M059J (cell line): ENCODE measurements around the gene NDUFB10. TPM values are rescaled to one million over a fixed set of nuclear protein-coding genes. Genes with fewer than 3 reads are reported as not detected.

Experiments
- DNase-seq: peaks from one replicate; pipeline ENCODE4 v3.0.0-alpha.2; 2012; ENCODE audit warnings: low read depth
- total RNA-seq: library from RNA; depleted of rRNA; stranded (reverse); fragments of >200 nt; shearing (Covaris generic); gene quantifications from 2 replicates; pipeline ENCODE4 v1.2.3, GENCODE V29; 2014; rRNA removed

The NDUFB10 gene
- total RNA-seq, 1 experiment from 2014 or later: 287 TPM

DNA sequence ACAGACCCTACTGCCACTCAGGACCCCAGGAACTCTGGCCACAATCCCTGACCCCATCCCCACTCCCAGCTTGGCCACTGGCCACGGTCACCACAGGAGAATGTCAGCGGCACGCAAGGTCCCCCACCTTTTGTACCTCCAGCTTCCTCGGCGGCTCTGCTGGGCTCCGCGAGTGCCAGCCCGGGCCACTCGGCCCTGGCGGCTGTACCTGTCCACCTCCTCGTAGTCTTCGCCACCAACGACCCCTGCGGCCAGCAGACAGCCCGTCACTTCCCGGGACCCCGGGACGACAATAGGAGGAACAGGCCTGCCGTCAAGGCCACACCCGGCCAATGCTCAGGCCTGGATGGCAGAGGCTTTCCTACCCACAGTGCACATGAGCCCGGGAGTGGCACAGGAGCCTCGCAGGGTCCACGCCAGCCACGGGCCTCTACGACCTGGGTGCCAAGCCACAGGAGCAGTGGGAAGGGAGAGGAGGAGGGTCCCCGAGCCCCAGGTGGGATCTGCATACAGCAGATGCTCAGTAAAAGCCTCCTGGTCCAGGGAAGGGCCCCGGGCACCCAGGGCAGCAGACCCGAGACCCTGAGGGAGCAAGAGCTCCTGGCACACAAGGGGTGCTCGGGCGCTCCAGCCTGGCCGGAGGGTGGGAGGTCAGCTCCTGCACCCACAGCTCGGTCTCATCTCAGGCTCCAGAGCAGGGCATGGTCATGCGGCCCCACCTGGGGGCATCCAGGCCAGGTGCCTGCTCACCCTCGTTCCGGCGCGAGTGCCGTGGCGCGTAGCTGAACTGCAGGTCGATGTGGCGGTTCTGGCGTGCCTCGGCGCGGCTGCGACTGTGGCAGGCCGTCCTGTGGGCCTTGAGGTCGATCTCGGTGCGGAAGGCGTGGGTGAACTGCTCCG lies 42.4 kb downstream of the NDUFB10 start:
- no peak for DNase-seq

DNA sequence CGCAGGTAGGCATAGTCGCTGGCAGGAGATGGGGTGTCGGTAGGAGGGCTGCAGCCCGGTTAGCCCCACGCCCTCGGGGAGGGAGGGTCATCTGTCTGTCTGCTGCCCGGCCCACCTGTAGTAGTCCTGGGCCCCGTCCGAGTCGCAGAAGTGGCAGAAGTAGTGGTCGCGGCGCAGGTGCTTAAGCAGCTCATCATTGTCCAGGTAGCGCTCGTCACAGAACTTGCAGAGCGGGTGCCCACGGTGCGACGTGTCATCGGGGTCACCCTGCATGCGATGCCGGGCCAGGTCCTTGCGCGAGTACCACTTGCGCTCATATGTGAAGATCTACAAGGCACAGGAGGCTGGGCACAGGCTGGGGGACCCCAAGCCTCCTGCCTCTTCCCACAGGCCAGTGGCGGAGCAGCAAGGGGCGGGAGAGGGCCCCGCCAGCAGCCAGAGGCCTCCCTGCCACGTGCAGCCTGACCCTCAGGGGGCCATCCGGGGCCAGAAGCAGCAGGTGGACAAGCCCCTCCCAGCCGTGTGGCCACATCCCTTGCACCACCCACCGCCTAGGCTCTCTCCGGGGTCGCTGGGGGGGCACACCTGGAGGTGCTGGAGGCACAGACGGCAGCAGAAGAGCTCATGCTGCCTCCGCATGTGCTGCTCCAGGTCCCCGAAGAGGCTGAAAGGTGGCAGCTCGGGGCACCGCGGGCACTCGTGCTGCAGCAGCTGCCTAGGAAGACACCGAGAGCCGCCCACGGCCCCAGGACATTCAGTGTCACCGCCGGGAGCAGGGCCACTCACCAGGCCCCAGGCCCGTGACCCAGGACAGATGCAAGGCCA lies 43.3 kb downstream of the NDUFB10 start:
- DNase-seq: no peak

DNA sequence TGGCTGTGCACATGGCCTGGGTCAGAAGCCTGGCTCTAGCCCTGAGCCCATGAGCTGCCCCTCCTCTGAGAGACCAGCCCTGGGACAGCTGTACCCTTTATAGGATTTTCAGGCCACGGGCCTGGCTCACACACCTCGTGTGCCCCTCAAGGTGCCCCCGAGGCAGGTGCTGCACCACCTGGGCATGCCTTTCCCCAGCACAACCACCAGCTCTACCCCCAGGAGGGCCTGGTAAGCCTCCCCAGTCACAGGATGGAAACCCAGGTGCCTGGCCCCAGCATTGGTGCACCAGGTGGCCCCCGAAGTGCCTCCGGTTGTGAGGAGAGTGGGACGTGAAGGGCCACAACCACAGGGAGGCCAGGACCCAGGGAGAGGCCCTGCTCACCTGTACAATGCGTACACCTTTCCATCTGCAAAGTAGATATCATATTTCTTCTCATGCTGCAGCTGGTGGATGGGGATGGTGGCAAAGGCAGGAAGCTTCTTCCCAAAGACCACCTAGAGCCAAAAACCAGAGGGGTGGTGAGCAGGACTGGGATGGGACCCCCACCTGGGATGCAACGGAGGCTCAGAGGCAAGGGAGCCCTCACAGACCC lies 44.0 kb downstream of the NDUFB10 start:
- DNase-seq: no peak

DNA sequence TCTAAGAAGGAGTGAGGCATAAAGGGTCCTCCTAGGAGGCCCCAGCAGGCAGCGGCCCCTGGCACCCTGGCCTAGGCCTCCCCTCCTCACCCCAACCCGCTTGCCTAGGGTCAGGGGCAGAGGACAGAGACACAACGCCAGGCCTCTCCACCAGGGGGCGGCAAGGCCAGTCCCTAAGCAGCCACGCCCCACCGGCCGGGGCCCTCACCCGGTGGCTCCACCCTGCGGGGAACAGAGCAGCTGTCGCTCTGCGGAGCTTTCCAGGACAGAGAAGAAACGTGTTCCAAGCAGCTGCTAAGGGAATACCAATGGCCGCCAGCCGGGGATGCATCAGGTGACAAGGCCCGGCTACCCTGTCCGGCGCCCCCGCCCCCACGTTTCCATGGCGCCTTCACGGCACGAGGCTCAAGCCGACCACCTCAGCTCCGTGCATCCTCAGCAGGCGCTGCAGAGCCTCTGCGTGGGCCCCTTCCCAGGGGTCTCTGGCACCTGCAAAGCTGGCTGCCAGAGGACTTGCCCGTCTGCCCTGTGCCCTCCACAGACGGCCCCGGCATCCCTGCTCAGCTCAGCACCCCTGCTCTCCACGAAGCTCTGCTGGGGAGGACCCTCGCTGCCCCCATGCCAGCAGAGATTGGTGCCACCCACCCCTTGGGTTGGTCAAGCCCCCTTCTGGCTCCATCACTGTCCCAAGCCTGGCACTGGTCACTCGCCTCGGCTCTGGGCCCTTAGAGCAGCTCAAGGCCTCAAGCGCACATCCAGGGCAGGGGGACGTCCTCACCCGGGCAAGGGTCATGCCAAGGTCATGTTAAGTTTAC lies 44.7 kb downstream of the NDUFB10 start:
- peak; percentile 51 for DNase-seq

DNA sequence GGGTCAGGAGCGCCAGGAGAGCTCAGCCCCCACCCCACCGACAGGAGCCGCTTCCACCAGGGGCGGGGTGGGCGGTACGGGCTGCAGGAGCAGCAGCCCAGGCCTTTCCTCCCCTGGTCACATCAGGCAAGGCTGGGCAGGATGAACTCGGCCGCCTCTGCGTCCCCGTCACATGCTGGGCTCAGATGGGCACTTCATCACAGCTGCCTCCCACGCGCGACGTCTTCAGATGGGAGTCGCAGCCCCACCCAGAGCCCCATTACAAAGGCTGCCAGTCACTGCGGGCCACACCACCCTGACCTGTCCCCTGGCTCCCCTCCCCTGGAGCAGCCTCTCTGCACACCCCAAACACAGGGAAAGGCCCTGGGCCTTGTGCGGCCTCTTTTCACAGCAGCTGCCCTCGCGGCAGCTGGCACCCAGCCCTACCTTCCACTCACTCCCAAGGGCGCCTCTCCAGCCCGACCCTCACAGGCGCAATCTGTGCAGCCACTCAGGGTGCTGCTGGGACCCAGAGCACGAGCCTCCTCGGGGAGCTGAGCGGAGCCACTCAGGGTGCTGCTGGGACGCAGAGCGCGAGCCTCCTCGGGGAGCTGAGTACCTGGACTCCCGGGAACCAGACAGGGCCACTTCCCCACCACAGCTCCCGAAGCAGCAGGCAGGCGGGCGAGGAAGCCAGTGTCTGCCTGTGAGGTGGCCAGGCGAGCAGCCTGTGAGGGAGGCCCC lies 45.6 kb downstream of the NDUFB10 start:
- no peak for DNase-seq

DNA sequence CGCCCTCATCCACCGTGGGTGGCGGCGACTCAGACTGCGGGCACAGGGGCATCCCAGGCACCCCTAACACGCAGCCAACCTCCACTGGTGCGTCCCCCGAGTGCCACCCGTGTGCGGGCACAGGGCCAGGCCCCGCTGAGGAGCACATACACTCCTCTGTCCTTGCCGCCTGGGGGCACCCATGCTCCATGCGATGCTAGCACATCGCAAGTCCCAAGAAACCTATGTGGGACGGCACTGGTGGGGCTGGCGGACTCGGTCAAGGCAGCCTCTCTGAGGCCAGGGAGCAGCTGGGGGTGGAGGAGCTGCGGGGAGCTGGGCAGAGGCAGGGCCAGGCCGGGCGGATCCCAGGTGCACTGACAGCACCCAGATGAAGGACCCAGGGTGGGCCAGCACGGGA lies 46.3 kb downstream of the NDUFB10 start:
- DNase-seq: no peak

DNA sequence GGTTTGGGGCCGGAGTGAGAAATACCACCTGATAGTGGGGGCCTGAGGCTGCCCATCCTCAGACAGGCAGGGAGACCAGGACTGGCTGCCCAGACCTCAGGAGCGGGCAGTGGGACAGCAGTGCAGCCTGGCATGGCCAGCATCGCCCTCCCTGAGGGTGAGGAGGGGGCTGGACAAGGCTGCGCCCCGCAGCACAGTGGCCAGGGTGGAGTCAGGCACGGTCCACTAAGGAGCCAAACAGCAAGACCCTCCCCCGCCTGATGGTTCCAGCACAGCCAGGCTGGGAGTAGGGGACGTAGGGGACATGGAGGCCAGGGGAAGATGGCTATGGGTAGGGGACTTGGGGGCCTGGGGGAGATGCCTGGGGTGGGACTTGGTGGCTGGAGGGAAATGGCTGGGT lies 47.0 kb downstream of the NDUFB10 start:
- DNase-seq: no peak

DNA sequence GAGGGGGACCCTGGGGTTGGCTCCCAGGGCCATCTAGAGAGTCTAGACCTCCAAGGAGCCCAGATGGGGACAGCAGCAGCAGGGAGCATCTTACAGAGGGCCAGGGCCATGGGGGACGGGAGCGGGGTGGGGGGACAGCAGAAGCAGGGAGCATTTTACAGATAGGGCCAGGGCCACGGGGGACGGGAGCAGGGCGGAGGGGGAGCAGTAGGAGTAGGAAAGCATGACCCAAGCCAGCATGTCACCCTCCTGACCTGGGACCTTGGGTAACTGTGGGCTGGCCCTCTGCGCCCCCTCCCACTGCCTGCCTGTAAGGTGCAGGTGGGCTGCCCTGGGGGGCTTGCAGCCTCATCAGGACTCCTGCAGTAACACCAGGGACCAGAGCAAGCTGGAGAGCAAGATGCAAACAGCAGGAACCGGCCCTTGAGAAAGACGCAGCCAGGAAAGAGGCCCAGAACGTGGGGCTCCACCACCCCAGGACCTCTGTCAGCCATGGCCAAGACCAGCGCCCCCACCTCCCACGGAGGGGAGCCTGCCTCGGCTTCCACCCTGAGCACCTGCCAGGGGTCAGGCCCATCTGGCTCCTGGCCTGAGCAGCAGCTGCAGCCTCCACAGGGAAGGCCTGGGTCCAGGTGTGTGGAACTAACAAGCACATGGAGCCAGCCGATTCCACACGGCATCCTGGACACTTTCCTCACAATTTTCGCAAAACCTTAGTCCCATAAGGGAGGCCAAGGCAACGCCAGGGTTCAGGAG lies 47.9 kb downstream of the NDUFB10 start:
- DNase-seq: no peak

DNA sequence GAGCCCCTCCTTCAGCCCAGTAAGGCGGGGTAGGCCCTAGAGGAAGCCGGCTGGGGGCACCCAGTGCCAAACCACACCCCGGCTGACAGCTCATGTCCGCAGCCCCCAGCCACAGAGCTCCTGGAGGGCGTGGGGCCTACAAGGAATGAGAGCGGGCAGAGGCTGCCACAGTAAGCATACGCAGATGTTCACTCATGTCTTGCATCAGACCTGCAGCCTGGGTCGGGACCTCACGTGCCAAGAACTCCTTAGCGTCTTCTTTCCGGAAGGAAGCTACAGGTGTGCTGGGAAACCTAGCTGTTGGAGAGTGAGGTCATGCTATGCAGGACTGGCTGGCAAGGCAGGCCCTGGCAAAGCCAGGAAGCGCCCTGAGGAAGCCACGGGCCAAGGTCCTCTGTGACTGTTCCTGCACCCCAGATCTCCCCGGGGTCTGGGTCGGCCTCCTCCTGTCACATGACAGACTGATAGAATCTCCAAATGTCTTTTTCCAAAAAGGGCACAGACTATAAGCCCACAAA lies 48.7 kb downstream of the NDUFB10 start:
- DNase-seq: no peak

DNA sequence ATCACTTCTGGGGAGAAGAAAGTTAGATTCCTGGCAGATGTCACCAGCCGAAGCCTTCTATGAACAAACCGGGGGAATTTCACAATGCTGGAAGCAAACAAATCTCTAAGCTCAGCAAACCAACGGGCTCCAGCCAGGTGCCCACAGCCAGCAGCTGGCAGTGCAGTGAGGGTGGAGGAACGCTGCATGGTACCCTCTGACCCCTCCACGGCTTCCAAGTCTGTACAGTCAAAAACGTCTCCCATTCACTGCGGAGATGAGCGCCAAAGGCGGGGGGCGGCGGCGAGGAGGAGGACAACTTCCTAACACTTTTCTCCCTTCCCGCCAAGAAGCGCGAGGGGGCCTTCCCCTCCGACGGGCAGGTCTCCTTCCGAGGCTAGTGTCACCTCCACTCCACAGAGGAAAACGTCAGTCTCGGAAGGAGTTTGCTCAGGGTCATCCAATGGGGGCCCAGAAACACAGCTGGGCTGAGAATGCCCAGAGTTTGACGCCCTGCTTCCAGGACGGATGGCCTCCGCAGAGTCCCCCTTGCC lies 49.4 kb downstream of the NDUFB10 start:
- no peak for DNase-seq

DNA sequence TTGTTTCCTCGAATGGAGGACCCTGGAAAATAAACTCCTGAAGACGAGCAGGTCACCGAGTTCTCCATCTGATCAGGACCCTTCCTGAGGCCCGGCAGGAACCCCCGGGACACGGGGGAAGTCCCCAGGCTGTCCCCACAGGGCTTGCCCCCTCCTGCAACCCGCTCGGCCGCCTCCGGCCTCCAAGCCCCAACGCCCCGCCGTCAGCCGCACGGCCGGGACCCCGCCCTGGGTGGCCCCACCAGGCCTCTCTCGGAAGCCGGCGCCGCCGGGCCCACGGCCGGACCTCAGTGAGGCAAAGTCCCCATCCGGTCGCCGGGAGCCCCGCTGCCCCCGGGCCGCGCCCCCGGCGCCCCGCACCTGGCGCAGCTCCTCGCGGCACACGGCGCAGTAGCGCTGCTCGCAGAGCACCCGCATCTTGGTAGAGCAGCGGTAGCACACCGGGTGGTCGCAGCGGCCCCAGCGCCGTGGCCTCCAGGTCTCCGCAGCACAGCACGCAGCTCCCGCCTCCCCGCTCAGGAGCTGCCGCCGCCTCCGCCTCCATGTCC lies 49.9 kb downstream of the NDUFB10 start:
- DNase-seq: no peak

DNA sequence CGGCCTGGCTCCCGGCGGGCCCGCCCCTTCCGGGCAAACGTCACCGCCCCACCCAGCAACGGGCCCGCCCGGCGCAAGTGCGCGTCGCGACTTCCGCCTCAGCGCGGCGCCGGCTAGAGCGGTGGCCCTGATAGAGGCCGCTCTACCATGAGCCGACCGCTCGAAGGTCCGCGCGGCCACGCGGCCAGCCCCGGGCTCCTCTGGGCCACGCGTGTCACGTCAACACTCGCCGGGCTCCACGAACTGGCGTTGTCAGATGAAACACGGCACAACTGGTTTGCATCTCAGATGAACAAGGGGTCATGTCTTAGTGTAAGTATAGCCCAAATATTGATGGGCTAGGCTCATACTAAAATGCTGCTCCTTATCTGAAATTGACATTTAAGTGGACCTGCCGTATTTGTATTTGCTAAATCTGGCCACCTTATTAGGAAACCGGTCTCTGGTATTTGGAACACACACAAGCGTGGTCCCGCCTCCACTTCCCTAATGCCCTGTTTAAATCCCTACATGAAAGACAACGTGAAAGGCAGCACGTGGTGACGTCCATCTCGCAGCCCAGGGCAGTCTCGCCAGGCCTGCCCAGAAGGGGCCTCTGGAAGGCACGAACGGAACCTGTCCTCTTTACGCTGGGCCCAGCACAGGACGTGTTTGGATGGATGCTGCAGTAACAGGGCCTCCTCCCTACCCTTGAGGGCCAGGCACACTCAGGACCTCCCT lies 50.6 kb downstream of the NDUFB10 start, which contains the start of gene ZNF598:
TSS of gene ZNF598 (minus strand) at position 31 of the 720 bp plus-strand sequence.
- peak; percentile 88 for DNase-seq

Other genes with a start within 250 kb of the NDUFB10 start
- gene NME3, start 188.0 kb upstream of the NDUFB10 start, total RNA-seq: not detected in 2 replicates
- 0.76 and 2.2 TPM in 2 replicates for gene EME2, start 186.7 kb upstream of the NDUFB10 start, total RNA-seq
- 115 and 133 TPM in 2 replicates for gene MRPS34, start 186.4 kb upstream of the NDUFB10 start, total RNA-seq
- gene SPSB3, start 177.0 kb upstream of the NDUFB10 start, total RNA-seq: 25.9 and 29.8 TPM in 2 replicates
- 53.7 and 86.4 TPM in 2 replicates for gene NUBP2, start 176.6 kb upstream of the NDUFB10 start, total RNA-seq
- gene IGFALS, start 165.8 kb upstream of the NDUFB10 start, total RNA-seq: 0.07 TPM in 1 of 2 replicates, not detected in the other
- 75.7 and 92.6 TPM in 2 replicates for gene HAGH, start 132.7 kb upstream of the NDUFB10 start, total RNA-seq
- gene FAHD1, start 132.3 kb upstream of the NDUFB10 start, total RNA-seq: 53.8 and 64.0 TPM in 2 replicates
- gene MEIOB, start 87.4 kb upstream of the NDUFB10 start, total RNA-seq: 1.0 and 1.8 TPM in 2 replicates
- gene HS3ST6, start 41.1 kb upstream of the NDUFB10 start, total RNA-seq: not detected in 2 replicates
- 16.2 and 27.8 TPM in 2 replicates for gene MSRB1, start 16.3 kb upstream of the NDUFB10 start, total RNA-seq
- 0.52 TPM in 1 of 2 replicates, not detected in the other for gene RPL3L, start 4.8 kb upstream of the NDUFB10 start, total RNA-seq
- gene RPS2, start 5.3 kb downstream of the NDUFB10 start, total RNA-seq: 1,628 and 1,651 TPM in 2 replicates
- not detected in 2 replicates for gene RNF151, start 7.3 kb downstream of the NDUFB10 start, total RNA-seq
- 42.2 and 76.8 TPM in 2 replicates for gene TBL3, start 12.5 kb downstream of the NDUFB10 start, total RNA-seq
- gene NOXO1, start 21.9 kb downstream of the NDUFB10 start, total RNA-seq: not detected in 2 replicates
- 11.7 and 21.0 TPM in 2 replicates for gene GFER, start 24.7 kb downstream of the NDUFB10 start, total RNA-seq
- gene SYNGR3, start 30.4 kb downstream of the NDUFB10 start, total RNA-seq: 3.4 and 7.1 TPM in 2 replicates
- gene ZNF598, start 50.3 kb downstream of the NDUFB10 start, total RNA-seq: 21.3 and 23.9 TPM in 2 replicates
- gene NPW, start 60.2 kb downstream of the NDUFB10 start, total RNA-seq: 0.12 TPM in 1 of 2 replicates, not detected in the other
- 143 and 175 TPM in 2 replicates for gene NHERF2, start 67.4 kb downstream of the NDUFB10 start, total RNA-seq
- gene NTHL1, start 88.3 kb downstream of the NDUFB10 start, total RNA-seq: 22.7 and 35.6 TPM in 2 replicates
- 29.7 and 31.2 TPM in 2 replicates for gene TSC2, start 88.4 kb downstream of the NDUFB10 start, total RNA-seq
- 12.9 and 56.0 TPM in 2 replicates for gene PKD1, start 176.4 kb downstream of the NDUFB10 start, total RNA-seq
- 2.1 and 3.8 TPM in 2 replicates for gene RAB26, start 189.1 kb downstream of the NDUFB10 start, total RNA-seq
- gene TRAF7, start 196.2 kb downstream of the NDUFB10 start, total RNA-seq: 69.0 and 92.8 TPM in 2 replicates
- gene CASKIN1, start 237.1 kb downstream of the NDUFB10 start, total RNA-seq: not detected in 2 replicates
- 18.9 and 26.5 TPM in 2 replicates for gene MLST8, start 245.9 kb downstream of the NDUFB10 start, total RNA-seq